ENCODE data around the gene COMMD7.
"Not testable (repeated sequence)": the region's sequence is repeated elsewhere in the genome, so short reads cannot be mapped to it uniquely, and the experiment has no call there.

- TF ChIP-seq CTCF (IDR thresholded peaks at IDR 0.05 in 2 of 3, conservative IDR thresholded peaks at IDR 0.05 in 1 of 3; ENCODE audit: borderline replicate concordance in 1 of 3, insufficient read depth in 1 of 3, low read depth in 2 of 3, low read length in 2 of 3); RAD21 (IDR thresholded peaks at IDR 0.05; ENCODE audit: low read depth); POLR2AphosphoS5 (IDR thresholded peaks at IDR 0.05; ENCODE audit: low read depth, low read length); ZFX (IDR thresholded peaks at IDR 0.05); YY1 (IDR thresholded peaks at IDR 0.05; ENCODE audit: extremely low read depth, insufficient replicate concordance, low read depth, low read length); POLR2A (IDR thresholded peaks at IDR 0.05; ENCODE audit: borderline replicate concordance, extremely low read depth, insufficient read depth, insufficient read length); EZH2phosphoT487 (IDR thresholded peaks at IDR 0.05; ENCODE audit: borderline replicate concordance); MAX (IDR thresholded peaks at IDR 0.05); FOSL1 (IDR thresholded peaks at IDR 0.05; ENCODE audit: low read depth); JUND (IDR thresholded peaks at IDR 0.05); SP1 (IDR thresholded peaks at IDR 0.05; ENCODE audit: low read depth); EGR1 (IDR thresholded peaks at IDR 0.05; ENCODE audit: low read depth); TCF7L2 (IDR thresholded peaks at IDR 0.05; ENCODE audit: borderline replicate concordance, extremely low read depth, insufficient read depth, insufficient read length); ZBTB33 (IDR thresholded peaks at IDR 0.05; ENCODE audit: extremely low read depth, insufficient replicate concordance, low read length): not testable (repeated sequence)
Measured at GRCh38 chr20:32765230-32765875, 22.1 kb upstream of the COMMD7 start.

Data from HCT116 (cell line).